ENCODE measurements around the gene COL28A1. TPM values are rescaled to one million over a fixed set of nuclear protein-coding genes. Genes with fewer than 3 reads are reported as not detected.
"Not testable (repeated sequence)": the region's sequence is repeated elsewhere in the genome, so short reads cannot be mapped to it uniquely, and the experiment has no call there.

Gene COL28A1
- polyA plus RNA-seq, 1 experiment, result 0.04 TPM

- POLR2A ChIA-PET, result no interaction called here
- no peak for DNase-seq (ENCODE audit: low read depth)
- TF ChIP-seq, protein P1, sequence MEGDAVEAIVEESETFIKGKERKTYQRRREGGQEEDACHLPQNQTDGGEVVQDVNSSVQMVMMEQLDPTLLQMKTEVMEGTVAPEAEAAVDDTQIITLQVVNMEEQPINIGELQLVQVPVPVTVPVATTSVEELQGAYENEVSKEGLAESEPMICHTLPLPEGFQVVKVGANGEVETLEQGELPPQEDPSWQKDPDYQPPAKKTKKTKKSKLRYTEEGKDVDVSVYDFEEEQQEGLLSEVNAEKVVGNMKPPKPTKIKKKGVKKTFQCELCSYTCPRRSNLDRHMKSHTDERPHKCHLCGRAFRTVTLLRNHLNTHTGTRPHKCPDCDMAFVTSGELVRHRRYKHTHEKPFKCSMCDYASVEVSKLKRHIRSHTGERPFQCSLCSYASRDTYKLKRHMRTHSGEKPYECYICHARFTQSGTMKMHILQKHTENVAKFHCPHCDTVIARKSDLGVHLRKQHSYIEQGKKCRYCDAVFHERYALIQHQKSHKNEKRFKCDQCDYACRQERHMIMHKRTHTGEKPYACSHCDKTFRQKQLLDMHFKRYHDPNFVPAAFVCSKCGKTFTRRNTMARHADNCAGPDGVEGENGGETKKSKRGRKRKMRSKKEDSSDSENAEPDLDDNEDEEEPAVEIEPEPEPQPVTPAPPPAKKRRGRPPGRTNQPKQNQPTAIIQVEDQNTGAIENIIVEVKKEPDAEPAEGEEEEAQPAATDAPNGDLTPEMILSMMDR (IDR thresholded peaks at IDR 0.05; ENCODE audit: insufficient read depth, low read depth, low read length), result no peak
- CTCF ChIA-PET, result no interaction called here
- Histone ChIP-seq H3K4me3 (ENCODE audit: low read depth, low read length) (no peak overlapping the region), H3K36me3 (ENCODE audit: control insufficient read depth, insufficient read depth, low read length) (no peaks in the 10 kb centered on the region), H3K27me3 (ENCODE audit: control insufficient read depth, insufficient read depth, low read length) (no peaks in the 10 kb centered on the region)
Measured at GRCh38 chr7:7481802-7482201, 53.9 kb downstream of the COL28A1 start.

GRCh38 chr7:7479275-7479805 lies 56.3 kb downstream of the COL28A1 start:
- TF ChIP-seq, protein P1 (IDR thresholded peaks at IDR 0.05; ENCODE audit: insufficient read depth, low read depth, low read length), result no peak
- ChIA-PET CTCF (no interaction called here), POLR2A (no interaction called here)
- DNase-seq (ENCODE audit: low read depth), result no peak
- no peaks in the 10 kb centered on the region for H3K36me3 ChIP-seq (ENCODE audit: control insufficient read depth, insufficient read depth, low read length)
- no peaks in the 10 kb centered on the region for H3K27me3 ChIP-seq (ENCODE audit: control insufficient read depth, insufficient read depth, low read length)
- H3K4me3 ChIP-seq (ENCODE audit: low read depth, low read length), result no peak overlapping the region

GRCh38 chr7:7478569-7478968 lies 57.1 kb downstream of the COL28A1 start:
- Histone ChIP-seq H3K4me3 (ENCODE audit: low read depth, low read length) (no peak overlapping the region), H3K36me3 (ENCODE audit: control insufficient read depth, insufficient read depth, low read length) (no peaks in the 10 kb centered on the region), H3K27me3 (ENCODE audit: control insufficient read depth, insufficient read depth, low read length) (no peaks in the 10 kb centered on the region)
- POLR2A ChIA-PET, result no interaction called here
- CTCF ChIA-PET, result interaction anchor here (0.6 to 0.8 kb wide), 2 partner anchors 30 to 79 kb away, joined by 3 read pairs; no protein-coding TSS in a partner anchor
- no peak for DNase-seq (ENCODE audit: low read depth)
- TF ChIP-seq, protein P1 (IDR thresholded peaks at IDR 0.05; ENCODE audit: insufficient read depth, low read depth, low read length), result no peak

- H3K4me3 ChIP-seq (ENCODE audit: low read depth, low read length); H3K36me3 ChIP-seq (ENCODE audit: control insufficient read depth, insufficient read depth, low read length); DNase-seq (ENCODE audit: low read depth); POLR2A ChIA-PET; CTCF ChIA-PET; H3K27me3 ChIP-seq (ENCODE audit: control insufficient read depth, insufficient read depth, low read length): not testable (repeated sequence)
Measured at GRCh38 chr7:7477641-7478040, 58.0 kb downstream of the COL28A1 start.

GRCh38 chr7:7476381-7476780 lies 59.3 kb downstream of the COL28A1 start:
- ChIA-PET POLR2A (no interaction called here), CTCF (no interaction called here)
- Histone ChIP-seq H3K27me3 (ENCODE audit: control insufficient read depth, insufficient read depth, low read length) (no peaks in the 10 kb centered on the region), H3K36me3 (ENCODE audit: control insufficient read depth, insufficient read depth, low read length) (no peaks in the 10 kb centered on the region), H3K4me3 (ENCODE audit: low read depth, low read length) (no peak overlapping the region)
- TF ChIP-seq, protein P1 (IDR thresholded peaks at IDR 0.05; ENCODE audit: insufficient read depth, low read depth, low read length), result no peak
- no peak for DNase-seq (ENCODE audit: low read depth)

GRCh38 chr7:7475601-7476000 lies 60.1 kb downstream of the COL28A1 start:
- Histone ChIP-seq H3K36me3 (ENCODE audit: control insufficient read depth, insufficient read depth, low read length) (no peaks in the 10 kb centered on the region), H3K4me3 (ENCODE audit: low read depth, low read length) (no peak overlapping the region), H3K27me3 (ENCODE audit: control insufficient read depth, insufficient read depth, low read length) (no peaks in the 10 kb centered on the region)
- ChIA-PET CTCF (no interaction called here), POLR2A (no interaction called here)
- DNase-seq (ENCODE audit: low read depth), result no peak
- TF ChIP-seq, protein P1 (IDR thresholded peaks at IDR 0.05; ENCODE audit: insufficient read depth, low read depth, low read length), result no peak

Measured in BJ (cell line).